HG03558 (cell line): ENCODE data around the gene TUB.

Source experiments
- ATAC-seq: cut with Tn5 transposase; IDR thresholded peaks from one replicate; pipeline ENCODE4 v1.9.1; 2021; ENCODE audit warnings: moderate number of reproducible peaks; ENCODE audit not compliant: unreplicated experiment; ENCODE audit errors: extremely low read depth

Gene TUB

DNA sequence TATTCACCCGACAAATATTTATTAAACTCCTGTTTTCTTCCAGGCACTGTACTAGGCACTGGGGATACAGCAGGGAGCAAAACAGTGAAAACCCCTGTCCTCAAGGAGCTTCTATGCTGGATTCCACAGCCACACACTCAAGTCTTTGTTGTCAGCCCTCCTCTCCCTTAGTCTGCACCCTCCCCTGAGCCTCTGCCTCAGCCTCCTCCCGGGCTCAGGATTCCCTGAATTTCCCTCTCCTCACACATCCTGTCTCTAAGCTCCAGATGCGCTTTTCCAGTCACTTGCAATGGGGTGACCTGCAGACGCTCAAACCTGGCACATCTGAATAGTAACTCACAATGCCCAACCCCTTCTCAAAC lies 13.5 kb upstream of the TUB start:
- no peak for ATAC-seq

DNA sequence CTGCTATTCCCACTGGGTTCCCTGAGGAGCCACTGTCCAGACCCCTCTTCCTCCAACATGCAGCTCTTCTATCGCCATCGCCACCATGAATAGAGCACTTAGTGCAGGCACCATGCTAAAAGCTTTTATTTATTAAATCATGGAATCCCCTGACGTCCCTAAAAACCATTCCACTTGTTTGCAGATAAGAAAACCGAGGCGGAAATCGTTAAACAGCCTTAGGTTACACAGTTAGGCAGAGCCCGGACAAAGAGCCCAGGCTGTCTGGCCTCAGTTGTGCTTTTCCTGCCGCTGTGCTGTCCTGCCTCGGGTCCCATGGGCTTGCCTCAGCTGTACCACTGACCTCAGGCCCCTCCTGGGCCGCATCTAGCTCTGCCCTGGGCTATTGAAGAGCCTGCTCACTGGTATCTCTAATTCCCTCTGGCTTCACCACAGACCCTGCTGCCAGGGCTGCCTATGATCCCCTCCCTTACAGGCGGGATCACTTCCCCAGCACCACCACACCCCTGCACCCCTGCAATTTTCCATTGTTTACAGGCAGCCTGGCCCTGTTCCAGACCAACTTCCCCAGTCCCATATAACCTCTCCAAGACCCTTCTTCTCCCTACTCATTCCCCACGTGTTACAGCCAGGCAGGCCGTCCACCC lies 13.0 kb upstream of the TUB start:
- no peak for ATAC-seq

DNA sequence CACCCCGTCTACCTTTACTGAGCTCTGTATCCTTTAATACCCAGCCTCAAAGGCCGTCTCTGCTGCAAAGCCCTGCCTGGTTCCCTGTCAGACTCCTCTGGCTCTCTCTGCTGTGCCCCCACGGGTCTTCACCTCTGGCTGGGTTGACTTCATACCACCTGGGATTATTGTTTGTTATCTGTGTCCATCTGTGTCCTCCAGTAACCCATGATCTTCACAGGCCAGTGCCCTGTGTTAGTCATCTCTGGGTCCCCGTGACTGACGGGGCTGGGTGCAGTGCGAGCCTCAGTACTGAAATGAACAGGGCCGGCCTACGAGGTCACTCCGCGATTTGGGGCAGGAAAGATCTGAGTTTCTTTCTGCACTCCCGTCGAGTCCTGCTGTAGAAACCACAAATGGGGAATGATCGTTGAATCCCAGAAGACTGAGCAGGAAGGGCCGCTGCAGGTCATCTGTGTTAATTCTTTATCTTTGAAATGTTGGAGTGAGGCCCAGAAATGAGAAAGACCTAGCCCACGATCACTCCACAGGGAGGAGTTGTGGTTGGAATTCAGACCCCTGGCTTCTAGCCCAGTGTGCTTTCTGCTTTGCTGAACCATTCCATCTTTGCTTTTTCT lies 12.3 kb upstream of the TUB start:
- ATAC-seq, result no peak

DNA sequence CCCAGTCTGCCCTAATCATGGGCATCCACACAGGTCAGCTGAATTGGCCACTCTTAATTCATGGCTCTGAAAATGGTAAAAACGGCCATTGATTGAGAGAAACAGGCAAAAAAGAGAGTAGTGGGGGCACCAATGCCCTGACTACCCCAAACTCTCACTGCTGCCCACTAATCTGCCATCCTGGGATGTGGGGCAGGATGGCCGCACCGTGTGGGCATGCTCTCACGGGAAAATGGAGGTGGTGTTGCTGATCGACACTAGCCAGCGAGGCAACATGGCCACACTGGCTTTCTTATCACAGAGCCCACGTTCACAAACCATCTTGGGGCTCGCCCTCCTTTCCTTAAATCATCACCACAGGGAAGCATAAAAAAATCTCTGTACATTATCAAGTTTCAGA lies 11.2 kb upstream of the TUB start:
- ATAC-seq, result no peak

DNA sequence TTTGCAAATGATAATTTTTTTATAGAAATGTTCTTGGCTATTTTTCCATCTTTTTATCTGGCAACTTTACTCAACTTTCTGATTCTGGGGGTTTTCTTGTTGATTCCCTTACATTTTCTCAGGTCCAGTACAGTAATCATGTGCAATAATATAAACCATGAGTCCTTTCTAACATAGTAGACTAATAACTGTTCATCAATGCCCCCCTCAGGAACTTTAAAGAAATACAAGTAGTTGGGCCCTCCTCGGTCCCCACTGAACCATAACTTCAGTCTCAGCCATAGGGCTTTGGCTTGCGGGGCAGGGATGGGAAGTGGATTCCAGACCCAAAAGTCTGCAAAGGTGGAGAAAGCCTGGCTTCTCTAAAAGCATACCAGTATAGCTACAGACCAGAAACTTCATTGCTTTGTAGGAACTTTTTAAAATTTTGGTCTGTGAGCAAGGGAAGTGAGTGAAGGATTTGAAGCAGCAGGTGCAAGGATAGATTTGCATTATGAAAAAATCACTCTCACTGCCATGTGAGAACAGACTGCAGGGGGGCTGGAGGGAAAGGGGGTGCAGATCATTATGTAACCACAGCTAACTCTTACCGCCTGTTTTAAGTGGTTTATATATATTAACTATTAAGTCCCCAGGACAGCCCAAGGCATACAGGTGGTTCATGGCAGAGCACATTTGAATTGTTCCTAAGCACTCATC lies 10.4 kb upstream of the TUB start:
- no peak for ATAC-seq

DNA sequence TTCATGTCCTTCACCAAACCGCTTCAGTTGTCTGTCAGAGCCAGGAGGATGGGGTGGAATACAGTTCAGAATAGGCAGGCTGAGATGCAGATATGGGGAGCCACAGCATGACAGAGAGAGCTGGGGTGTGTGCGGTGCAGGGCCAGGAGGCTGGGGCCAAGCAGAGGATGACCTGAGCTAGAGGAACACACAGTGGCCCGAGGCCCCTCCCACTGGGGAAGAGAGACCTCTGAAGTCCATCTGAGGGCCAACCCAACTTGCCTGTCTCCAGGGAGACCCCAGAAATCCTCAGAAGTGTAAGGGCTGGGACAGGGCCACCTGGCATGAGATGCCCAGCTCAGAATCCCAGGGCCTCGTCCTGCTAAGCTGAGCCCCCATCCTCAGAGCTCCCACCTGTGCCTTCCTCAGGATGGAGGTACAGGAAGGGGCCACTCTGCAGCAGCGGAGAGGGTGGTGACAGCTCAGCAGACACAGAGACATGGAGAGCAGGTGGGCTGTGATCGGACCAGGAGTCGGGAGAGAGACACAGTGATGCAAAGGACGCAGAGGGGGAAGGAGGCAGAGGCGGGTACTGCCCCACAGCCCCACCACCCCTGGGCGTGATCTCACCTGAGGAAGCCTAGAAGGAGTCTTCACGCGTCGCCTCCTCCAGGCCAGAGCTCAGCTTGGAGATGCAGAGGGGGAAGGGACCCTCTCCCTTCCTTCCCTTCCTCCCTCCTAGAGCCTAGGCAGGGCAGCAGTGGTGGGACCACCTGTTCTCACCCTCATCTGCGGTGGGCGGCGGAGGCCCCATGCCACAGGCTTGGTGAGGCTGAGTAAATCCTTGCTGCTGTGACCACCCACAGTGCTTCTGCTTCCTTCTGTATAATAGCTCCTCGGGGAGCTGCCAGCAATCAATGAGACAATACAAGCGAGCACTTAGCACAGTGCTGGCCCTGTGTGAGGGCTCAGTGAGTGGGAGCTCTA lies 9.1 kb upstream of the TUB start:
- no peak for ATAC-seq

DNA sequence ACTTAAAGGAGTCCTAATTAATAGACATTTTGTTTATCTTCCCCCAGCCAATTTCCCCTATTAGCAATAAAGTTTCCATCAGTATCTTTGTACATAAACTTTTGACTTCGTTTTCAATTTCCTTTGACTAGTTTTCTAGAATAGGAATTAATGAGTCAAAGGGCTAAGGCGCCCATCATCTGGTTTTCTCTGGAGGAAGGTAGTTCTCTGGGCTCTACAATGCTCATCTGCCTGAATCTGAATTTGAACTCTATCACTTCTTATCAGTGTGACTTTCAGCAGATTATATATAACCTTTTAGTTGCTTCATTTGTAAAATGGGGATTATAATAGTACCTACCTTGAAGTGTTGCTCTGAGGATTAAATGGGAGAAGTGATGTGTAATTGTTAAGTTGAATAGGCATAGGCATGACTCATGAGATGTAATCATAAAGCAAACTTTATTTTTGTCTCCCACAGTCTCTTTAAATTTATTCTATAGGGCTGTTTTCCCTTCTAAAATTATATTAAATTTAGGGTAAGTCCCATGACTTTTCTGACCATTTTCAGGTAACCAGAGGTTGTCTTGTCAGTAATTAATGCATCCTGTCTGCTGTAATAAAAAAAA lies 5.8 kb upstream of the TUB start:
- no peak for ATAC-seq

DNA sequence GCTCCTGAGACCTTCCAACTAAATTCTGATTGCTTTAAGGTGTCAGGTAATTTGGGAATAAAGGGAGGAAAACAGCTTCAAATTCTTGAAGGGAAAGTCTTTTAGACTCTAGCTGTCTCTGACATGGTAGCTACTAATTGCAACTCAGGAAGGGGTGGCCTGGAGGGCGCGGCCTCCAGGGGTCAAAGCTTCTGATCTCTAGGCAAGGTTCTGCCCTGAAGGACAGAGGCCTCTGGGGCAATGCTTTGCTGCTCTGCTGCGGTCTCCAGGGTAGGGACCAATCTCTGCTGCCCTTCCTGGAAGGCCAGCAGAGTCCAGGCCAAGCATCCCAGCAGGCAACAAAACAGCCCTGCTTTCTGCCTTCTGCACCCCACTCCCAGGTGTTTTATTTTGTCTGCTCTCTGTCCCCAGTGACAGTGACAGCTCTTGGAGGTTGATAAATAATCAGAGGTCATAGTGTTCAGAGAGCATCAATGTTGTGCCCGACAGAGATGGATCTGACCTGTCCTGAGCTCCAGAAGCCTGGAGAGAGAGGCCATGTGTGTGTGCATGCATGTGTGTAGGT lies 1.8 kb upstream of the TUB start:
- no peak for ATAC-seq

DNA sequence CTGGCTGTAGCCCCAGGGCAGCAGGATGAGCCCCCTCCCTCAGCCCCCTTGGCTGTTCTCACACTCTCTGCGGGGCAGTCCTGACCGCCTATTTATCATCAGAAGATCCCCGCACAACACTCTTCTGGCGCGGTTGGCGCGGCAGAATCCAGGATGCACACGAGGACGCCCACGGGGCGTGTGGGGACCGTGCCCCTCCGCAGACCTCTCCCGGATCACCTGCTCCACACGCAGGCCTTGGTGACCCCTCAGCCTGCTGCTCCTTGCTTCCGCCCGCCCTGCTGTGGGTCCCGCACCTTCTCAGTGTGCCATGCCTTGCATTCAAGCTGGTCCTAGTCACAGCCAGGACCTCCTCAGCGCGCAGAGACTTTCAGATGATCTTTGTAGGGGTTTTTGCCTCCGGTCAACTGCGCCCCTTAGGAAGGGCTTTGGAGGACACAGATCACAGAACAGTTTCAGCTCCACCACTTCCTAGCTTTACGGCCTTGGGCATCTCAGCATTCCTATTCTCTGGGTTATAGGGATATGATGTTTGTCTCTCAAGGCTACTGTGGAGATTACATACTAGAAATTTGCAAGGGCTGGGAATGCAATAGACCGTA lies 841 bp upstream of the TUB start:
- no peak for ATAC-seq

DNA sequence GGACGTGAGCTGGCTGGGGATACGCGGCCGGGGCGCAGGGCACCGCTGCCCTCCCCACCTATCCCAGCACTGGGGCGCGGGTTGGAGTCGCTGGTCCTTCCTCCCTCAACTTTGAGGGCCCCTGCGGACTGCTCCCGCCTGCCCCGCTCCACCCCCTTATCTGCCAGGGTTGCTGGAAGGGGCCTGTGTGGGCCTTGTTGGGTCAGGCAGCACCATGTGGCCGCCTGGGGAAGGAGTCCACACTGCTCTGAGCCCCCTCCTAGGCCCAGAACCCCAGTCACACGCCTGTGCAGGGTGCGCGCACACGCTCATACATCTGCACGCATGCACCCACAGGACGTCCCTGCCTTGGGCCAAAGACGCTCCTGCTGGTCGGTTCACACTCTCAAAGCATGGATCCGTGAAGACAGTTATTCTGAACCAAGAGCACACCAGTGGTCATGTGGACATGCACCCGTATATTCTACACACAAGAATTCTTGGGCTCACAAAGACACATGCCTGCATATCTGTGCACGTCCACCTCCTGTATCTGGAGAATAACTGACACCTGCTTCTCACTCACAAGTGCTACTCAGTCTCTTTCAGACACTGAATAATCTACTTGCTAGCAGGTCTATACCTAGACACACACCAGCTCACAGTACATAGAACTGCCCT lies 710 bp downstream of the TUB start:
- no peak for ATAC-seq

DNA sequence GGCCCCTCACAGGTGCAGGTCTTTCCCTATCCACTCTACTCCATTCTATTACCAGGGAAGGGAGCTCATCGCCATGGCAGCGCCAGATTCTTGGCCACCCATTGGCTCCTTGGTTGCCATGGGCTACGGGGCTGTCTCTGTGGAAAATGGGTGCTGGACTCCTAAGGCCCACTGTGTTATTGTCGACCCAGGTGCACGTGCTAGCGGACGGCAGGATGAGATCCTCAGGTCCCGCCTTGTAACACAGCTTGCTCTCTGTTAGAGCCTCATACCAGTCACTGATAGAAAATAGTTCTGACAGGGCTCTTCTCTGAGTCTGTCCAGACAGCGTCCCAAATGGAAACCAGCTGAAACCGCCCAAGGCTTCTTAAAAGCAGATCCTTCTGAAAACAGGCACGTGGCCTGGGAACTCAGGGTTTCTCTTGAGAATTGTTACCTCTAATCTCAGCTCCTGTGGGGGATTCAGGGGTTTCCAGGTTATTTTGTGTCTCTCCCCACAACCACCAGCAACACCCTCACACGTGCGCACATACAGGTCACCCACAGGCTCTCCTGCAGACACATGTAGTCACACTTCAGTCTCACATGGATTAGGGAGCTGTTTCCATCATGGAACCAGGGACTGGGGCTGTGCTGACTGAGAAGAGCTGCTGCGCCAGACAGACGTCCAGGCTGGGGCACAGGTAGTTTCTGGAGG lies 1.5 kb downstream of the TUB start:
- no peak for ATAC-seq

DNA sequence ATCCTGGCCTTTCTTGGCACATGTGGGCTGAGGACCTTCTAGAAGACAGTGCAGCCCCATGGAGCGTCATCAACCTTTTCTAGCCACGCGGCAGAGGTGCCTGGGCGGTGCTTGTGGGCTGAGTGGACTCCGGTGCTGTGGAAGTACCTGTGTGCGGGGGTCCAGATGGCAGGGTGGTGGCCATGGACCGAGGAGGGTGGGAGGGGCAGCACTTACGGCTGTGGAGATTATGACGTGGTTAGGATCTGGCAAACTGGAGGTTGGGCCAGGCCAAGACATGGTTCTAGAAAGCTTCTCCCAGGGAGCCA lies 2.0 kb downstream of the TUB start:
- no peak for ATAC-seq

DNA sequence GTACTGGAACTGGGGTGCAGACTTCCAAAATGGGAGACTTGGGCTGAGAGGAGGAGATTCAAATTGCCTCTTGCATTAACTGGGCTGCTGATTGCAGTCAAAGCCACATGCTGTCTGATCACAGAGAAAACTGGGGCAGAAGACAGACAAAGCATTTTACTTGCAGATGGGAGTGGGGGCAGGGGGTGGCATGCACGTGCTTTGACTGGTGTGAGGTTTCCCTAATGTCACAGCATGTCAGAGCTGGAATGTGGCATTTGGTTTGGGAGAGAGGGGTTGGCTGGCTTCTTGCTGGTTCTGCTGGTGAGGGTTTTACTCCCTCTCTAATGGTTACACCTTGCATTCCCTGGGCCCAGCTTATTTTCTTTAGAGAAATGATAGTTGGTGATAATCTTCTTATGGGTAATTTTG lies 2.9 kb downstream of the TUB start:
- no peak for ATAC-seq

DNA sequence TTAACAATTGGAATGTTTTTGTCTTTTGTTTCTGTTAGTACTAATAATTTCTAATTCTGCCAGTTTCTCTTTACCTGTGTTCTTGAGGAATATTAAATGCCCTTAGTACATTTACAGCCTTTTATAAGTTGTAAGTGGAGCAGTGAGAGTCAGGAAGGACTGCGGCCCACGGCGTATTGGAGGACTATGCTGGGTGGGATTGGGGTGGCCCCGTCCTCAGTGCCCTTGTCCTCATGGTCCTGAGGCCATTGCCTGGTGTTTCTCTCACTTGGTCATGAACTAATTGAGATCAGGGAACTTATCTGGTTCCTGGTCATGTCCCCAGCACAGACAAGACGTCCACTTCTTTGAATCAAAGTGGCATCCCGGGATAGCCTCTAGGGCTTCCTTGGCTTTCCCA lies 3.3 kb downstream of the TUB start:
- no peak for ATAC-seq

DNA sequence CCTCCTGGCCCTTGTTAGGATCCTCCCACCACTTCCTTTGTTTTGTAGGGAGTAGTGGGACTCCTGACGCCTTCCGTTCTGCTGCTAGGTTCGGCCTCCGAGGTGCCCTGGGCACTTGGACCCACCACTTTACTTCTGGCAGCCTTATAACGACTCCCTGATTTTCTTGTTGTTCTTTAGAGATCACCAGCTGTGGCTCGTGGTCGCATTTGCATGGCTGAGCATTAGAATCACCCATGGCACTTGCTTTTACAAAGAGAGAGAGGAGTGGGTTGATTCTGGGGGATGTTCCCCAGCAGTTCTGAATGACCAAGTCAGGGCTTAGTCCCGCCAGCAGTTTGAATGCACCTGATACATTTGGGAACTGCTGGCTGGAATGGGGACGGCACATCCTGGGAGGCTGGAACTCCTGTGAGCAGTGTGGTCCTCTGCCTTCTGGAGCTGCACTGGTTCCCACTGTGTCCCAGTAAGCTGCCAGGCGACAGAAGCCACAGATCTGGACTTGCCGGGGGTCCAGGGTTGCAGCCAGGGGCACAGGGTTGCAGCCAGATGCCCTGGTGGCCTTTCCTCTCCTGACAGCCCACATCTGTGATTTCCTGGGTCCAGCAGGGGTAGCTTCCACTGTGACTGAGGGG lies 4.1 kb downstream of the TUB start:
- ATAC-seq, result no peak

DNA sequence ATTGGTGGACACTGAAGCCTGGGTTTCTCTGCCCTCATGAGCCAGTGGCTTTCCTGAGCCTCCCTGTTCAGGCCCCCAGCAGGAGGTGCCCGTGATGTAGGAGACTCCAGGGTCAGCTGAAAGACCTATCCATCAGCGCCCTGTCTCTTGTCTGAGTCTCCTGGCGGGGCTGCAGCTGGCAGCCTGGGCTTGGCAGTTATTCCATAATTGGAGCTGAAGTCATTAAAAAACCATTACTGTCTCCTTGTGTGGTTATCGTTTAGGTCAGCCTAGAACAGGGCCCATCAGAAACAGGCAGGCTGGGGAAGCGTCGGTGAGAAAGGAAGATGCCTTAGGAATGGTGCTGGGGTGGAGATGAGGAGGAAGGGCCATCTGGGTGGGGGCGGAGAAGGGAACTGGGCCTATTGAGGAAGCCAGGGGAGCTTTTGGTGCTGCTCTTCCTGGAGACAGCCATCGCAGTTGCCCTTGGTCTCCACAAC lies 5.0 kb downstream of the TUB start:
- ATAC-seq, result no peak

DNA sequence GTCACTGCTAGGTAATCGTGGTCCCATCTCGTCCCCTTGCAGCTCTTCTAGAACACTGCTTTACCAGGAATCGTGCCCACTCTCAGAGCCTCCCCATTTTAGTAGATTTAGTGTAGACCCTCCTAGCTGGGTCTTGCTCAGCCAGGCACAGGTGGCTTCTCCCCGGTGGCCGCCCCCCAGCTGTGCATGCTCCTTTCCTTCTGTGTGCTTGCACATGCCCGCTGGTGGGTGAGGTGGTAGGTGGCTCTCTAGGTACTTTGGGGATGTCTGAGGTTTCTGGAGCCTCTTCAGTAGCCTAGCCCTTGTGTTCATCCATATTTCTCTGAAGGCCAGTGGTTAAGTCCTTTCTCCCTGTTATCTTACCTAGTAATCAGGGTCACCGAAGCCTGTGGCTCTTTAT lies 5.6 kb downstream of the TUB start:
- no peak for ATAC-seq

DNA sequence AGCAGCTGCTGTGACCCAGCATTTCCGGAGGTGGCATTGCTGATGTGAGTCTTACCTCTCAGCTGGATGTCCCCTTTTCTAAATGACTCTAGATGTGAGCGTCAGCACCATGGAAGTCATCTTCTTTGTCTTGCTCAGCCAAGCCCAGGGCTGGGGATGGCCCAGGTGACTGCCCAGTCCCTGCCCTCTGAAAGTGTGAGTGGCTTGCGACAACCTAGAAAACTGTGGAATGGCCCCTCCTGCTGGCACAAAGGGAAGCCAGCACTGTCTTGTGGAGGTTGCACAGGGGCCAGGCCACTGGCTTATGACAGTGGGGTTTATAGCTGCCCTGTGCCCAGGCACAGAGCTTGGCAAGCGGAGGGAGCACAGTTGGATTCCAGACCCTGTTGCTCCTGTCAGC lies 6.2 kb downstream of the TUB start:
- no peak for ATAC-seq
